Activated naive CD4-positive, alpha-beta T cell treated with Interleukin-2 at 50 U/mL for 16 hours (primary cell): ENCODE results near the gene NTNG2.

Source experiments
- DNase-seq: peaks from one replicate; pipeline ENCODE4 v3.0.0-alpha.2; 2020

The NTNG2 gene

GRCh38 chr9:132207839-132208615 lies 46.2 kb downstream of the NTNG2 start:
- DNase-seq: no peak

GRCh38 chr9:132209228-132209627 lies 47.4 kb downstream of the NTNG2 start:
- DNase-seq: no peak

DNA sequence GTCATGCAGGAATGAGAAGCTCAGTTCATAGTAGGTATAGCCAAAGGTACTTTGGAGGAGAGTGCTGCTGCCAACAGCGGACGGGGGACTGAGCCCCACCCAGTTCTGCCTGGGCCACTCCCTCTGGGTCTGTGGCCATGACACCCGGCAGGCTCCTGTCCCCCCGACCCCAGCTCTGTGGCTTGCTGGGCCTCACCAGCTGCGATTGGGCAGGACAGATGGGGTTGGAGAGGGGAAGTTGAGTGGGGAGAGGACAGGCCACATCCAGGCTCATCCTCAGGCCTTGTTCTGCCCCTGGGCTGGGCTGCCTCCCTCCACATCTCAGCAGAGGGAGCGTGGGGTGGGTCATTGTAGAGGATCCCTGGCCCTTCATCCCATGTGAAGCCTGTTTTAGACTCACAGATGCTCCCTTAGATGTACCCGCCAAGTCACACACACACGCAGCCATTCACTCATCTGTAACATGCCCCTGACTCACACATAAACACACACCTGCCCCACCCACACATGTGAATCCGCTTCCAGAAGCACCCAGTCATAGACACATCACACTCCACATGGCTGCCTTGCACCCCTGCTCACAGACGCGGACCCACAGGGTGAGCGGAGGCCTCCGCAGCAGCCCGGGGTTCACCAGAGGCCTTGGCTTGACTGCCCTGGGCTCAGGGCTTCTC lies 48.8 kb downstream of the NTNG2 start:
- no peak for DNase-seq

DNA sequence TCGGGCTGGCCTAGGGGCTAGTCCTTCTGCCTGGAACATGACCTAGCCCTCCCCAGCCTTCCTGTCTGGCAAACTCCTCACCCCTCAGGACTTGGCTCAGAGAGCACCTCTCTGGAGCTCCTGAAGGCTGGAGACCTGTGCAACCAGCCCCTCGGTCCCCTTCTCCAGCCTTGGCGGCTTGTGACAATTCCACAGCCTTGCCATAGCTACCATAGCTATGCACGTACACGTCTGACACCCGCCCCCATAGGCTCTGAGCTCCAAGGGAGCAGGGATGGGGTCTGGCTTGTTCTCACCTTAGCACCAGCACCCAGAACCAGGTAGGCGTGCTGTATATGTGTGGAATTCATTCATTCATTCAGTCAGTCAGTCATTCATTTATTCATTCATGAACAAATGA lies 49.7 kb downstream of the NTNG2 start:
- DNase-seq: no peak

GRCh38 chr9:132214027-132214622 lies 52.3 kb downstream of the NTNG2 start:
- no peak for DNase-seq

GRCh38 chr9:132216861-132217619 lies 55.2 kb downstream of the NTNG2 start:
- DNase-seq: no peak

- no peak for DNase-seq
These were observed 56.4 kb downstream of the NTNG2 start for GRCh38 chr9:132218208-132218607.

DNA sequence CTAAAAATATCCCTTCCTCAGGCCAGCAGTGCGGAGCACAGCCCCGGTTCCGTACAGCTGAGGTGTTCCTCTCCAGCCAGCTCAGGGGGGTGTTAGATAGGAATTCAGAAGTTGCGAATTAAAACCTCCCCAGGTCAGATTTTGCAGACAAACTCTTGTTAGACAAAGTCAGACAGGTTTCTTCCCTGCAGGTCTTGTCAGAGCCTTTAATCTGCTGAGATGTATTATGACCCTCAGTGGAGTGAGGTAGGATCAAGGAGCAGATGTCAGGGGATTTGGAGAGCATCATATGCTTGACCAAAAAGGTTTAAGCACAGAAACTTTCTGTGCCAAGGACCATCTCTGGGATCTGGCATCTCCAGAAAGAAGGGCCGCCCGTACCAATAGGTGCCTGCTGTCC lies 60.1 kb downstream of the NTNG2 start:
- DNase-seq: no peak

GRCh38 chr9:132224645-132225044 lies 62.8 kb downstream of the NTNG2 start:
- no peak for DNase-seq

DNA sequence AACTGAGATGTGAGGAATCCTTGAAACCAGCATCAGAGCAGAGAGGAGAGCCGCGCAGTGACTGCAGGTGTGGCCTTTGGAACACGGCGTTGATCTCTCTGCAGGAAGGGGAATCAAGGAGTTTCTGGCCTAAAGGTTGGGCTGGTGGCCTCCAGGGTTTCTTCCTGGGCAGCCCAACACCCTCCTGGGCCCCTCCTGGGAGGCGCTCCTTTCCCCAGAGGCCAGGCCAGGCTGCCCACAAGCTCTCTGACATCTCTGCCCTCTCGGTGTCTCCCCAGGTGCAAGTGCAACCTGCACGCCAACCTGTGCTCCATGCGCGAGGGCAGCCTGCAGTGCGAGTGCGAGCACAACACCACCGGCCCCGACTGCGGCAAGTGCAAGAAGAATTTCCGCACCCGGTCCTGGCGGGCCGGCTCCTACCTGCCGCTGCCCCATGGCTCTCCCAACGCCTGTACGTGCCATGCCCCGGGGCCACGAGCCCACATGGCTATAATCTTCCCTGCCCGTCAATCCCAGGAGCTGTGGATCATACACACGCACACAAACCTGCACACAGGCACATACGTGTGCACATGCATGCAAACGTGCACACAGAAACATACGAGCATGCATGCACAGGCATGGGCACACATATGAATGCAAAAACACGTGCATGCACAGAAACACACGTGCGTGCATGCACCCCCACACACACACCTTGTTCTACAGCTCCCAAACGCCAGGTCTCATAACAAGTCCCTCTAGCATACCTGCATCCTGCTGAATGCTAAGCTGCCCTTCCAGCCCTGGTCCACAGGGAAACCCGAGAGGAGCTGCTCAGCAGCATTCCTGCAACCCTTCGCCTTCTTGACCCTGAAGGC lies 64.9 kb downstream of the NTNG2 start:
- no peak for DNase-seq

GRCh38 chr9:132228062-132228461 lies 66.2 kb downstream of the NTNG2 start:
- DNase-seq: no peak

DNA sequence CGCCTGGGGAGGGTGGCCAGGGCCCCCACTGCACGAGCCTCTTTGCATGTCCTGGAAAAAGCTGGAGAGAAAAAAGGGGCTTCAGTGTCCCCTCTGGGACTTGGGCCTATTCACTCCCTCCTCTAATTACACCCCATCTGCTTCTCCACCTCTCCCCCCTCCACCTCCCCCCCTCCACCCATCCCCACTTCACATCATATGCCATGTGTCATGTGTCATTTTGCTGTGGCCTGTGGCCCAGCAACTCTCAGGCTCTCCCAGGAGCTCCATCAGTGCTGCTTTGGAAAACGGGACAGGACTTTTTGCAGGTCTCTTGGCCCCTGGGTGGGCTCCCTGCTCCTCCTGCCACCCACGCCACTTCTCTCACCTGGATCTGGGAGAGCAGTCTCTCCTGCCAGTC lies 68.7 kb downstream of the NTNG2 start:
- no peak for DNase-seq

- no peak for DNase-seq
These were observed 69.3 kb downstream of the NTNG2 start for GRCh38 chr9:132231019-132231701.

DNA sequence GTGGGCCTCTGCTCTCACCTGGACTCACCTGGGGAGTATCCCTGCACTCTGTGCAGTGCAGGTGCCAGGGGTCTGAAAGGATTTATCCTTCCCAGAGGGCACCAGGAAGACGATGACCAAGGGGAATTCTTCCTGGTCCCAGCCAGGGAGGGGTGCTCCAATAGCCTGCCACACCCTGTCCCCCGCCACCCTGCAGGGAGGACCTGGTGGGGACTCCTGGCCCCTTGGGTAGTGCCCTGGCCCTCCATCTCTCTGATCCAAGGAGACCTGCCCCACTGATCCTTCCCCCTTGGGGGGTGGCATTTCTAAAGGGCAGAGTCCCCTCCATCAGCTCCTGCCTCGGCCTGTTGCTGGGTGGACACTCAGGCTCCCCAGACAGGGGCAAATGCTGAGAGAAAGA lies 70.7 kb downstream of the NTNG2 start:
- no peak for DNase-seq

- DNase-seq: no peak
These were observed 71.3 kb downstream of the NTNG2 start for GRCh38 chr9:132233138-132233537.

DNA sequence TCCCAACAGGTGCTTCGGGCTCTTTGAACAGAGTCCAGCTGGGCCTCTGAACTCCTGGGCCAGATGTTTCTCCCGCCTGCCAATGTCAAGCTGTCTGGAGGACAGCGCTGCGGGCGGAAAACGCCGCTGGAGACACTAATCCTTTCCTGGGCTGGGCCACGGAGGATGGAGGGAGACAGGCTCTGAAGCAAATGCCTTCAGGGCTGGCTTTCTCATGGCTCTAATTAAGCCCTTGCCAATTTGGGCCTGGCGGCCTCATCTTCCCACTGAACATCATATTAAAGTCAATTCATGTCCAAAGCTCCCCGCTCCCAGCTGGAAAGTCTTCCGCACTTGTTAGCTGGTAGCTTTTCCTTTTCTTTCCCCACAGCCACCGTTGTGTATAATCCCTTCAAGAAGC lies 72.7 kb downstream of the NTNG2 start:
- DNase-seq: no peak

- no peak for DNase-seq
These were observed 73.3 kb downstream of the NTNG2 start for GRCh38 chr9:132235125-132235524.

GRCh38 chr9:132235894-132236661 lies 74.2 kb downstream of the NTNG2 start:
- peak; percentile 82 for DNase-seq

- DNase-seq: no peak
These were observed 74.9 kb downstream of the NTNG2 start for GRCh38 chr9:132236662-132237311.

GRCh38 chr9:132237481-132237880 lies 75.6 kb downstream of the NTNG2 start:
- no peak for DNase-seq
